K562 (cell line): ENCODE results near the gene POLD4. TPM values are rescaled to one million over a fixed set of nuclear protein-coding genes. Genes with fewer than 3 reads are reported as not detected.

Experiments
- BRCA1 ChIP-seq, 2 experiments: fragments of 450-650 bp in 1 of 2; sonication (generic) in 1 of 2; formaldehyde crosslinking in 1 of 2; IDR thresholded peaks; 2 replicates each; pipeline versions ENCODE4 v1.5.0 to v1.6.1; 2017 to 2020; ENCODE audit warnings: mild to moderate bottlenecking in 1 of 2, missing genetic modification reagents in 1 of 2
- CHD2 ChIP-seq: IDR thresholded peaks from 2 replicates; pipeline ENCODE4 v1.6.1; 2011; ENCODE audit warnings: low read depth, low read length
- DNMT1 ChIP-seq: fragments of 450-650 bp; IDR thresholded peaks from 2 replicates; pipeline ENCODE4 v1.6.1; 2016; ENCODE audit warnings: antibody characterized with exemption, mild to moderate bottlenecking
- ELF4 ChIP-seq: fragments of 450-650 bp; formaldehyde crosslinking; IDR thresholded peaks from 2 replicates; pipeline ENCODE4 v1.4.0; 2022; ENCODE audit warnings: missing genetic modification characterization
- ERF ChIP-seq: fragments of 450-650 bp; formaldehyde crosslinking; IDR thresholded peaks from 2 replicates; pipeline ENCODE4 v1.4.0; 2020; ENCODE audit warnings: mild to moderate bottlenecking, mixed read lengths
- ETV5 ChIP-seq: sonication (generic); formaldehyde crosslinking; IDR thresholded peaks from 2 replicates; pipeline ENCODE4 v1.4.0; 2020; ENCODE audit warnings: low read depth, mild to moderate bottlenecking, missing genetic modification reagents
- GMEB1 ChIP-seq: fragments of 250-450 bp; sonication (Bioruptor Pico); IDR thresholded peaks from 2 replicates; pipeline ENCODE4 v1.4.0; 2020; ENCODE audit warnings: mild to moderate bottlenecking
- HNRNPK ChIP-seq: fragments of 200-400 bp; formaldehyde crosslinking; IDR thresholded peaks from one replicate; pipeline ENCODE4 v1.6.1; 2018; ENCODE audit warnings: mild to moderate bottlenecking, low read depth, low read length; ENCODE audit not compliant: poor library complexity, severe bottlenecking
- MAZ ChIP-seq, 2 experiments: fragments of 450-650 bp in 1 of 2; sonication (generic) in 1 of 2; formaldehyde crosslinking; IDR thresholded peaks in 1 of 2; conservative IDR thresholded peaks in 1 of 2; 2 replicates each; pipeline versions ENCODE4 v1.4.0 to v1.5.0; 2020; ENCODE audit warnings: mild to moderate bottlenecking in 1 of 2, missing genetic modification reagents in 1 of 2
- NFIC ChIP-seq: fragments of 450-650 bp; IDR thresholded peaks from 2 replicates; pipeline ENCODE4 v1.6.1; 2017; ENCODE audit warnings: mild to moderate bottlenecking, inconsistent platforms
- POLR2AphosphoS5 ChIP-seq: IDR thresholded peaks from 2 replicates; pipeline ENCODE4 v1.6.1; 2011; ENCODE audit warnings: mild to moderate bottlenecking, low read depth, low read length, moderate library complexity; ENCODE audit not compliant: control insufficient read depth, insufficient read depth
- PPARD ChIP-seq: fragments of 250-450 bp; sonication (Bioruptor Pico); IDR thresholded peaks from 2 replicates; pipeline ENCODE4 v1.8.0; 2022; ENCODE audit warnings: inconsistent platforms, mild to moderate bottlenecking, moderate library complexity
- SUPT5H ChIP-seq: fragments of 450-650 bp; IDR thresholded peaks from 2 replicates; pipeline ENCODE4 v1.6.1; 2016
- TEAD4 ChIP-seq, 2 experiments: sonication (generic) in 1 of 2; formaldehyde crosslinking in 1 of 2; IDR thresholded peaks; 2 replicates each; pipeline versions ENCODE4 v1.6.1 to v1.8.0; 2012 to 2022; ENCODE audit warnings: borderline replicate concordance in 1 of 2, inconsistent platforms in 1 of 2, low read length in 1 of 2, mild to moderate bottlenecking in 1 of 2, missing genetic modification reagents in 1 of 2
- ZKSCAN8 ChIP-seq: fragments of 200-800 bp; sonication (Bioruptor generic); IDR thresholded peaks from 2 replicates; pipeline ENCODE4 v1.6.1; 2016; ENCODE audit warnings: missing genetic modification characterization, missing compliant biosample characterization
- ZNF184 ChIP-seq: sonication (generic); formaldehyde crosslinking; IDR thresholded peaks from 2 replicates; pipeline ENCODE4 v1.5.0; 2020; ENCODE audit warnings: missing genetic modification reagents
- ZNF239 ChIP-seq: fragments of 250-450 bp; sonication (Bioruptor Pico); IDR thresholded peaks from 2 replicates; pipeline ENCODE4 v1.4.0; 2020; ENCODE audit warnings: mild to moderate bottlenecking
- ZNF583 ChIP-seq: fragments of 250-450 bp; sonication (Bioruptor Pico); IDR thresholded peaks from 2 replicates; pipeline ENCODE4 v1.4.0; 2020
- ZNF584 ChIP-seq: fragments of 200-800 bp; sonication (Bioruptor generic); IDR thresholded peaks from 2 replicates; pipeline ENCODE4 v1.6.1; 2016; ENCODE audit warnings: low read depth, mild to moderate bottlenecking, missing genetic modification characterization, missing compliant biosample characterization
- ZNF696 ChIP-seq: fragments of 250-450 bp; sonication (Bioruptor Pico); conservative IDR thresholded peaks from 2 replicates; pipeline ENCODE4 v1.4.0; 2020; ENCODE audit warnings: mild to moderate bottlenecking, moderate library complexity
- polyA plus RNA-seq, 8 experiments: library from polyadenylated mRNA; depleted of rRNA in 4 of 8; stranded (reverse) in 5 of 8; unstranded in 3 of 8; fragments of >200 nt; fragmentation: Nextera tagmentation in 2 of 8; fragmentation: Illumina TruSeq in 1 of 8; extraction: Ambion mirVana in 2 of 8; extraction: Trizol in 1 of 8; gene quantifications; 2 replicates each; pipeline versions ENCODE4 v1.2.1 to v1.2.3, GENCODE V29; 2011 to 2014; ENCODE audit warnings: inconsistent platforms in 1 of 8, missing spikeins in 1 of 8
- total RNA-seq, 7 experiments: library from RNA; depleted of rRNA in 6 of 7; stranded (reverse); fragments of >200 nt in 6 of 7; fragmentation: Illumina TruSeq in 2 of 7; extraction: Trizol in 2 of 7; gene quantifications; 2 replicates each; pipeline versions ENCODE4 v1.2.1 to v1.2.3, GENCODE V29; 2011 to 2021; ENCODE audit warnings: low replicate concordance in 1 of 7
- TF ChIP-seq, protein P1 (sequence below): fragments of 250-450 bp; sonication (Bioruptor Pico); IDR thresholded peaks from 2 replicates; pipeline ENCODE4 v1.5.0; 2020; ENCODE audit warnings: mild to moderate bottlenecking, borderline replicate concordance
- TF ChIP-seq, protein P2 (sequence below): fragments of 250-450 bp; sonication (Bioruptor Pico); IDR thresholded peaks from 2 replicates; pipeline ENCODE4 v1.4.0; 2020

The POLD4 gene
- total and polyA plus RNA-seq, 9 of the 15 experiments (the other 6 are each of a cell fraction or from before 2014, with no cell fraction given): 5.8 to 64.5 (median 18.3) TPM

- TF ChIP-seq, protein P1, sequence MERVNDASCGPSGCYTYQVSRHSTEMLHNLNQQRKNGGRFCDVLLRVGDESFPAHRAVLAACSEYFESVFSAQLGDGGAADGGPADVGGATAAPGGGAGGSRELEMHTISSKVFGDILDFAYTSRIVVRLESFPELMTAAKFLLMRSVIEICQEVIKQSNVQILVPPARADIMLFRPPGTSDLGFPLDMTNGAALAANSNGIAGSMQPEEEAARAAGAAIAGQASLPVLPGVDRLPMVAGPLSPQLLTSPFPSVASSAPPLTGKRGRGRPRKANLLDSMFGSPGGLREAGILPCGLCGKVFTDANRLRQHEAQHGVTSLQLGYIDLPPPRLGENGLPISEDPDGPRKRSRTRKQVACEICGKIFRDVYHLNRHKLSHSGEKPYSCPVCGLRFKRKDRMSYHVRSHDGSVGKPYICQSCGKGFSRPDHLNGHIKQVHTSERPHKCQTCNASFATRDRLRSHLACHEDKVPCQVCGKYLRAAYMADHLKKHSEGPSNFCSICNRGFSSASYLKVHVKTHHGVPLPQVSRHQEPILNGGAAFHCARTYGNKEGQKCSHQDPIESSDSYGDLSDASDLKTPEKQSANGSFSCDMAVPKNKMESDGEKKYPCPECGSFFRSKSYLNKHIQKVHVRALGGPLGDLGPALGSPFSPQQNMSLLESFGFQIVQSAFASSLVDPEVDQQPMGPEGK: no peak
- TF ChIP-seq GMEB1 (CRISPR knock-in tag): no peak; the same call in 1 of the 2 replicates
- peak; percentile 63 to 66; a peak in 3 of 4 replicates for TF ChIP-seq MAZ (CRISPR knock-in tag; conservative IDR thresholded peaks at IDR 0.05 in 1 of 2, IDR thresholded peaks at IDR 0.05 in 1 of 2)
- TF ChIP-seq HNRNPK: no peak
- no peak for TF ChIP-seq ZNF239 (CRISPR knock-in tag)
- TF ChIP-seq ELF4 (CRISPR knock-in tag): peak; percentile 76; the same call in 1 of the 2 replicates
- TF ChIP-seq ERF: peak; percentile 90
- TF ChIP-seq TEAD4 (IDR thresholded peaks at IDR 0.05; ENCODE audit: low read length): no peak
- TF ChIP-seq TEAD4 (CRISPR knock-in tag; IDR thresholded peaks at IDR 0.05; ENCODE audit: borderline replicate concordance): no peak
- TF ChIP-seq ZNF583 (CRISPR knock-in tag): peak; percentile 74; the same call in 1 of the 2 replicates
- TF ChIP-seq BRCA1 (IDR thresholded peaks at IDR 0.05): no peak
- TF ChIP-seq BRCA1 (CRISPR knock-in tag; IDR thresholded peaks at IDR 0.05): no peak
- TF ChIP-seq POLR2AphosphoS5: no peak
- no peak for TF ChIP-seq ZKSCAN8 (CRISPR knock-in tag)
- no peak for TF ChIP-seq CHD2
- no peak for TF ChIP-seq DNMT1
- TF ChIP-seq, protein P2, sequence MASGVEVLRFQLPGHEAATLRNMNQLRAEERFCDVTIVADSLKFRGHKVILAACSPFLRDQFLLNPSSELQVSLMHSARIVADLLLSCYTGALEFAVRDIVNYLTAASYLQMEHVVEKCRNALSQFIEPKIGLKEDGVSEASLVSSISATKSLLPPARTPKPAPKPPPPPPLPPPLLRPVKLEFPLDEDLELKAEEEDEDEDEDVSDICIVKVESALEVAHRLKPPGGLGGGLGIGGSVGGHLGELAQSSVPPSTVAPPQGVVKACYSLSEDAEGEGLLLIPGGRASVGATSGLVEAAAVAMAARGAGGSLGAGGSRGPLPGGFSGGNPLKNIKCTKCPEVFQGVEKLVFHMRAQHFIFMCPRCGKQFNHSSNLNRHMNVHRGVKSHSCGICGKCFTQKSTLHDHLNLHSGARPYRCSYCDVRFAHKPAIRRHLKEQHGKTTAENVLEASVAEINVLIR (CRISPR knock-in tag): no peak
- TF ChIP-seq ZNF696 (CRISPR knock-in tag): no peak
- no peak for TF ChIP-seq ZNF184 (CRISPR knock-in tag)
- no peak for TF ChIP-seq PPARD (CRISPR knock-in tag)
- TF ChIP-seq NFIC: no peak
- no peak; the same call in 1 of the 2 replicates for TF ChIP-seq ZNF584
- no peak for TF ChIP-seq SUPT5H
- TF ChIP-seq ETV5 (CRISPR knock-in tag): no peak
Measured at GRCh38 chr11:67379061-67380058, 26.0 kb upstream of the POLD4 start (continued).
